Suprapubic skin (tissue), 4 donors: Measurements from ENCODE around the gene NR3C1. TPM values are rescaled to one million over a fixed set of nuclear protein-coding genes. Genes with fewer than 3 reads are reported as not detected.

Experiments used
- DNase-seq, 2 donors: peaks; one replicate each; pipeline ENCODE4 v3.0.0-alpha.2; 2019; ENCODE audit warnings: low spot score in 2 of 2
- H3K27ac ChIP-seq: fragments of 200-600 bp; sonication (generic); one replicate; pipeline ENCODE4 v1.5.1; 2019
- H3K27me3 ChIP-seq: fragments of 200-600 bp; sonication (generic); one replicate; pipeline ENCODE4 v1.5.1; 2019
- H3K36me3 ChIP-seq: fragments of 200-600 bp; sonication (generic); one replicate; pipeline ENCODE4 v1.5.1; 2019
- H3K4me1 ChIP-seq: fragments of 200-600 bp; sonication (generic); one replicate; pipeline ENCODE4 v1.5.1; 2019
- H3K4me3 ChIP-seq: fragments of 200-600 bp; sonication (generic); one replicate; pipeline ENCODE4 v1.5.1; 2019; ENCODE audit warnings: mild to moderate bottlenecking
- H3K9me3 ChIP-seq: fragments of 200-600 bp; sonication (generic); one replicate; pipeline ENCODE4 v1.5.1; 2019
- EP300 ChIP-seq: sonication (generic); formaldehyde crosslinking; IDR thresholded peaks from one replicate; pipeline ENCODE4 v1.6.1; 2017; ENCODE audit warnings: antibody characterized with exemption
- POLR2A ChIP-seq, 2 donors: fragments of 450-650 bp; IDR thresholded peaks; one replicate each; pipeline ENCODE4 v1.6.1; 2017; ENCODE audit warnings: antibody characterized with exemption in 2 of 2, mild to moderate bottlenecking in 2 of 2, moderate library complexity in 2 of 2
- POLR2AphosphoS5 ChIP-seq, 3 donors: sonication (generic); formaldehyde crosslinking; IDR thresholded peaks; one replicate each; pipeline ENCODE4 v1.6.1; 2017; ENCODE audit warnings: antibody characterized with exemption in 3 of 3
- WGBS: methylation state at CpG from one replicate; pipeline ENCODE4 v1.1.5; 2018; 5-methylcytosine and 5-hydroxymethylcytosine counted together
- total RNA-seq, 4 donors: library from RNA; depleted of rRNA; stranded (reverse); fragments of >200 nt; gene quantifications; one replicate each; pipeline ENCODE4 v1.1.0, GENCODE V29; 2016
- TF ChIP-seq, protein P1 (sequence below), 2 donors: fragments of 200-600 bp in 1 of 2; fragments of 450-650 bp in 1 of 2; sonication (generic) in 1 of 2; IDR thresholded peaks; one replicate each; pipeline ENCODE4 v1.5.1; 2016 to 2019; ENCODE audit warnings: antibody characterized with exemption in 2 of 2, mild to moderate bottlenecking in 1 of 2, moderate library complexity in 1 of 2

Gene NR3C1
- total RNA-seq, 4 donors from 2014 or later = 50.4 to 68.8 (median 56.5) TPM

DNA sequence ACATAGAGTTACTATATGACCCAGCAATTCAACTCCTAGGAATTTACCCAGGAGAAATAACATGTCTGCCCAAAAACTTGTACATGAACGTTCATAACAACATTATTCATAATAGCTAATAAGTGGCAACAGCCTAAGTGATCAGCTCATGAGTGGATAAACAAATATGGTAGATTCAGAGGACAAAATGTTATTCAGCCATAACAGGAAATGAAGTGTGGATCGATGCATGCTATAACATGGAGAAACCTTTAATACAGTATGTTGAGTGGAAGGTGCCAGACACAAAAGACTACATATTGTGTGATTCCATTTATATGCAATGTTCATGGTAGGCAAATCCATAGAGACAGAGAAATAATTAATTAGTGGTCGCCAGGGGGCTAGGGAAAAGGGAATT lies 22.3 kb upstream of the NR3C1 start:
- no peak for TF ChIP-seq POLR2A (IDR thresholded peaks at IDR 0.05)
- no peak for TF ChIP-seq POLR2AphosphoS5 (IDR thresholded peaks at IDR 0.05)
- TF ChIP-seq EP300 = no peak
- TF ChIP-seq, protein P1, sequence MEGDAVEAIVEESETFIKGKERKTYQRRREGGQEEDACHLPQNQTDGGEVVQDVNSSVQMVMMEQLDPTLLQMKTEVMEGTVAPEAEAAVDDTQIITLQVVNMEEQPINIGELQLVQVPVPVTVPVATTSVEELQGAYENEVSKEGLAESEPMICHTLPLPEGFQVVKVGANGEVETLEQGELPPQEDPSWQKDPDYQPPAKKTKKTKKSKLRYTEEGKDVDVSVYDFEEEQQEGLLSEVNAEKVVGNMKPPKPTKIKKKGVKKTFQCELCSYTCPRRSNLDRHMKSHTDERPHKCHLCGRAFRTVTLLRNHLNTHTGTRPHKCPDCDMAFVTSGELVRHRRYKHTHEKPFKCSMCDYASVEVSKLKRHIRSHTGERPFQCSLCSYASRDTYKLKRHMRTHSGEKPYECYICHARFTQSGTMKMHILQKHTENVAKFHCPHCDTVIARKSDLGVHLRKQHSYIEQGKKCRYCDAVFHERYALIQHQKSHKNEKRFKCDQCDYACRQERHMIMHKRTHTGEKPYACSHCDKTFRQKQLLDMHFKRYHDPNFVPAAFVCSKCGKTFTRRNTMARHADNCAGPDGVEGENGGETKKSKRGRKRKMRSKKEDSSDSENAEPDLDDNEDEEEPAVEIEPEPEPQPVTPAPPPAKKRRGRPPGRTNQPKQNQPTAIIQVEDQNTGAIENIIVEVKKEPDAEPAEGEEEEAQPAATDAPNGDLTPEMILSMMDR (IDR thresholded peaks at IDR 0.05) = no peak
- DNase-seq = no peak
- no peaks in the 10 kb centered on the region for H3K9me3 ChIP-seq
- no peaks in the 10 kb centered on the region for H3K4me1 ChIP-seq
- H3K4me3 ChIP-seq = no peak overlapping the region
- WGBS = 77% methylated on average over 3 of the region's 3 CpGs
- H3K36me3 ChIP-seq = no peaks in the 10 kb centered on the region
- H3K27ac ChIP-seq = no peak overlapping the region
- no peaks in the 10 kb centered on the region for H3K27me3 ChIP-seq

DNA sequence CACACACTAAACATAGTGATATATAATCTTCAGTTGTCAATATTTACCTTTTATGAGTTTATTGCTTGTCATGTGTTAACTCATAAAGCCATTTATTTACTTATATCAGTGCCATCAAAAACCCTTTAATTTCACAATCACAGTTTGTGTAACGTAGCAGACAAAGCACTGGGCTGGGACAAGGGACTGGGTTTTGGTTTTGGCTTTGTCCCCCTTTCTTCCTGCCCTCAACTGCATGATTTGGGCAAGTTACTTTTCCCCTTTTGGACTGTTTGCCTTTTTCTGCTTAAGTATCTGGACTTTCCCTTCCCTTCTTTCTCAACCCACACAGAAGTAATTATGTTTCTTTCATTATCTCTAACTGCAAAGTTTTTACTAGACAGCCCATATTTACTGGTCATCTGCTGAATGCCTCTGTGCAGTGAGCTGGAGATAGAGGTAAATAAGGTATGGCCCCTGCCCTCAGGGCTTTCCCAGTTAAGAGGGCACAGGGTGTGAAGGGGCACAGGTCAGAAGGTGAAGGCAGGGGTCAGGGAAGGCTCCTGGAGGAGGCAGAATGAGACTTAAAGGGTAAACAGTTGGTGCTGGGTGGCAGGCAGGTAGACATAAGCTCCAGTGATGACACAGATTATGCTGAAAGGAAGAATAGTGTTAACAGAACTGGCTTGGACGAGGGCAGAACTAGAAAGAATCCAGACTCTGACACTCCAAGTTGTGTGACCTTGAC lies 14.8 kb upstream of the NR3C1 start:
- no peak overlapping the region for H3K27ac ChIP-seq
- WGBS = 51% methylated on average over 2 of the region's 2 CpGs
- DNase-seq = no peak

DNA sequence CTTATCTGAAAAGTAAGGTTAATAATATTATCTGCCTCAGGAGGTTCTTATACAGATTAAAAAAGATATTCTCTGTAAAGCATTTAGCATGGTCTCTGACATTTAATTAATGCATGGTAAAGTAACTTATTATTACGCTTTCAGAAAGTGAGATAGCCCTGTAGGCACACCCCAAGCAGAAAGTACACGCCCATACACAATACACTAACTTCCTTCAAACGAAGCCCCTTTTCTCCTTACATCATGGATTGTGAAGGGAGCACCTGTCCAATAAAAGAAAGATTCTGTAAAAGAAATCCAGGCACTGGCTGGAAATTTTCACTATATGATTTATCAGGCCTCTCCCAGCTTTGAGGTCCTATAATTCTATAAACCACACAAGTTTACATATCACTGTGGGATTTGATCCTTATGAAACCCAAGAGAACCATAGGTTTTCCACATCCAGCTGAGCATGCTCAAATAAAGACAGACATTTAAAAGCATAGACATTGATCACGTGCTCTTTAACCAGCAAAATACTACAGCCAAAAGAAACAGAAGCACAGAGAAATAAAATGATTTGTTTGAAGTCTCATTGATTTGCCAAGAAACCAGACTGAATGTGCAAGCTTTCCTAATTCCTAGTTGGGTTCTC lies 14.1 kb upstream of the NR3C1 start:
- TF ChIP-seq EP300 = no peak
- no peak for TF ChIP-seq POLR2A (IDR thresholded peaks at IDR 0.05)
- no peak for TF ChIP-seq POLR2AphosphoS5 (IDR thresholded peaks at IDR 0.05)
- TF ChIP-seq, protein P1 (IDR thresholded peaks at IDR 0.05) = no peak
- WGBS = 83% methylated on average over 4 of the region's 4 CpGs
- no peak for DNase-seq

More for the DNA sequence above, 14.8 kb upstream of the NR3C1 start:
- H3K4me3 ChIP-seq = no peak overlapping the region
- H3K9me3 ChIP-seq = no peaks in the 10 kb centered on the region
- TF ChIP-seq EP300 (no peak), POLR2AphosphoS5 (IDR thresholded peaks at IDR 0.05) (no peak), POLR2A (IDR thresholded peaks at IDR 0.05) (no peak)
- TF ChIP-seq, protein P1 (IDR thresholded peaks at IDR 0.05) = no peak
- H3K27me3 ChIP-seq = no peaks in the 10 kb centered on the region
- peaks cover 5% of the 10 kb centered on the region for H3K4me1 ChIP-seq
- no peaks in the 10 kb centered on the region for H3K36me3 ChIP-seq

GRCh38 chr5:143416411-143416810 lies 12.9 kb upstream of the NR3C1 start:
- H3K27me3 ChIP-seq = no peaks in the 10 kb centered on the region
- H3K36me3 ChIP-seq = no peaks in the 10 kb centered on the region
- DNase-seq = no peak
- no peak for TF ChIP-seq EP300
- TF ChIP-seq, protein P1 (IDR thresholded peaks at IDR 0.05) = no peak
- TF ChIP-seq POLR2A (IDR thresholded peaks at IDR 0.05) = no peak
- no peak for TF ChIP-seq POLR2AphosphoS5 (IDR thresholded peaks at IDR 0.05)
- H3K4me1 ChIP-seq = peaks cover 5% of the 10 kb centered on the region
- no peak overlapping the region for H3K27ac ChIP-seq
- H3K4me3 ChIP-seq = no peak overlapping the region
- no peaks in the 10 kb centered on the region for H3K9me3 ChIP-seq

More for the DNA sequence above, 14.1 kb upstream of the NR3C1 start:
- Histone ChIP-seq H3K27ac (no peak overlapping the region), H3K9me3 (no peaks in the 10 kb centered on the region), H3K4me3 (no peak overlapping the region), H3K27me3 (no peaks in the 10 kb centered on the region), H3K36me3 (no peaks in the 10 kb centered on the region), H3K4me1 (peaks cover 5% of the 10 kb centered on the region)

DNA sequence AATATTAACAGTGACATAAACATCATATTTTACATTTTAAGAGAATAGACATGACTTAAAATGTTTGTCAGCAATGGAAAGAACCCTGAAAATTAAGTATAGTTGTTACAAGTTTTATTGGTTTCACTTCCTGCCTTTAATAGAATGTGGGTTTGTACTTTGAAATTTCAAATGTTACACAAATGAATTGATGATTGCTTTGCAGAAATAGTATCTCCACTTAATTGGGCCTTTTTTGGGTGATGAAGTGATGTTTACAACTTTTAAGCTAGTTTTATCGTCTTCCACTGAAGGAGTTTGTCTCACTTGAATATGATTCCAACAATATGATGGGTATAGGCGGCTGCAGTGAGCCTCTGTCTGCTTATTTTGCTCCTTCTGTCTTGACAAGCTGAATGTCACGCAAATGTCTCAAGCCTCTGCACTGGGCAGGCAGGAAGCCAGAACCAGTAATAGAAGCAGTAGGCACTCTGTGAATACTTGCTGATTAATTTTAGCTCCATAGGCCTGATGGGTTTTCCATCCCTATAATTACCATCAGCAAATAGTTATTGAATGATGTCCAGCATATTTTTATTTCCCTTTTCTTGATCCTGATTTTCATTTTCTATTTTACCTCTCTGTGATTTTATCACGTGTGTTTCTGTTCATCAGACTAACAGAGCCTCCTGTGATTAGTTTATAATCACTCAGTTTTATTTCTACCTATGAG lies 10.6 kb upstream of the NR3C1 start:
- no peak overlapping the region for H3K27ac ChIP-seq
- no peak for DNase-seq
- 60% methylated on average over 4 of the region's 4 CpGs for WGBS

More for the DNA sequence above, 10.6 kb upstream of the NR3C1 start:
- Histone ChIP-seq H3K27me3 (no peaks in the 10 kb centered on the region), H3K36me3 (no peaks in the 10 kb centered on the region), H3K4me3 (no peak overlapping the region), H3K4me1 (peaks cover 5% of the 10 kb centered on the region), H3K9me3 (no peaks in the 10 kb centered on the region)
- TF ChIP-seq POLR2AphosphoS5 (IDR thresholded peaks at IDR 0.05) (no peak), EP300 (no peak)
